Islet of Langerhans (tissue), 1 donor: Measurements from ENCODE around the gene MYCL.
A peak's percentile ranks its signal among the peaks of the same experiment; 100 is the strongest.
"Not testable (repeated sequence)": the region's sequence is repeated elsewhere in the genome, so short reads cannot be mapped to it uniquely, and the experiment has no call there.

Experiments used
- FAIRE-seq: peaks from one replicate; lab custom pipeline; 2011; peaks lifted over from hg19 to GRCh38; lab: Jason Lieb, UNC

MYCL gene

GRCh38 chr1:39890273-39890672 lies 11.4 kb downstream of the MYCL start:
- FAIRE-seq = no peak

- no peak for FAIRE-seq
Measured at GRCh38 chr1:39886757-39887231, 14.9 kb downstream of the MYCL start.

- FAIRE-seq = no peak
Measured at GRCh38 chr1:39885516-39885915, 16.2 kb downstream of the MYCL start.

- FAIRE-seq = no peak
Measured at GRCh38 chr1:39882152-39882551, 19.6 kb downstream of the MYCL start.

GRCh38 chr1:39877980-39878956 lies 23.4 kb downstream of the MYCL start:
- no peak for FAIRE-seq

GRCh38 chr1:39877231-39877778 lies 24.4 kb downstream of the MYCL start:
- FAIRE-seq = no peak

DNA sequence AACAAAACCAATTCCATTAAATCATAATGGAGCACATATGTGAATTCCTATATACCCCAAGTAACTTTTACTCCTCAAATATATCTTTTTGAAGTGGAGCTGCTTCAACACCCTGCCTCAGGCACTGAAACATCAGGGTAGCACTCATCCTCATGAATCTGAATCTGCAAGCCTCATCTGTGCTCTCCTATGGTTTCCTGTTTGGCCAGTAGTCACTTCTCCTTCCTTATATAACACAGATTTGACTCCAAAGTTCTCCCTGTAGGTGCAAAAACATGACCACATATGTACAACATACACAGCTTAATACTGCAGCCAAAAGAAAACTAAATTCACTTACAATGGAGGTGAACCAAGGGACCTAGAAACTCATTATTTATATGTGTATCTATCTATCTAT lies 25.6 kb downstream of the MYCL start:
- no peak for FAIRE-seq

- no peak for FAIRE-seq
Measured at GRCh38 chr1:39872698-39873097, 29.0 kb downstream of the MYCL start.

- FAIRE-seq = no peak
Measured at GRCh38 chr1:39871796-39872195, 29.9 kb downstream of the MYCL start.

- FAIRE-seq = not testable (repeated sequence)
Measured at GRCh38 chr1:39871043-39871442, 30.7 kb downstream of the MYCL start.

- not testable (repeated sequence) for FAIRE-seq
Measured at GRCh38 chr1:39869538-39870112, 32.1 kb downstream of the MYCL start.

DNA sequence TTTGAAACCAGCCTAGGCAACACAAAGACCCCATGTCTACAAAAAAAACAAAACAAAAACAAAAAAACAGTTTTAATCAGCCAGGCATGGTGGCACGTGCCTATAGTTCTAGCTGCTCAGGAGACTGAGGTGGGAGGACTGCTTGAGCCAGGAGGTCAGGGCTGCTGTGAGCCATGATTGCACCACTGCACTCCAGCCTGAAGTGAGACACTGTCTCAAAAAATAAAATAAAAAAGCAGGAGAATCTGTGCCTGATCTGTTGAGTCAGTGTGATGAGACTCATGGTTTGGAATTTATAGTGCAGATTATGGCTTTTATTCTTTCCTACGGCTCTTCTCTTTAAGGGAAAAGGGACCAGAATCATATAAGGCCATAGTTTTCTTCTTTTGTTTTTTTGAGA lies 35.0 kb downstream of the MYCL start:
- FAIRE-seq = no peak

GRCh38 chr1:39865762-39866161 lies 36.0 kb downstream of the MYCL start:
- FAIRE-seq = no peak

- FAIRE-seq = no peak
Measured at GRCh38 chr1:39863177-39863576, 38.5 kb downstream of the MYCL start.

GRCh38 chr1:39861003-39861402 lies 40.7 kb downstream of the MYCL start:
- no peak for FAIRE-seq

- FAIRE-seq = no peak
Measured at GRCh38 chr1:39859859-39860812, 41.6 kb downstream of the MYCL start.

DNA sequence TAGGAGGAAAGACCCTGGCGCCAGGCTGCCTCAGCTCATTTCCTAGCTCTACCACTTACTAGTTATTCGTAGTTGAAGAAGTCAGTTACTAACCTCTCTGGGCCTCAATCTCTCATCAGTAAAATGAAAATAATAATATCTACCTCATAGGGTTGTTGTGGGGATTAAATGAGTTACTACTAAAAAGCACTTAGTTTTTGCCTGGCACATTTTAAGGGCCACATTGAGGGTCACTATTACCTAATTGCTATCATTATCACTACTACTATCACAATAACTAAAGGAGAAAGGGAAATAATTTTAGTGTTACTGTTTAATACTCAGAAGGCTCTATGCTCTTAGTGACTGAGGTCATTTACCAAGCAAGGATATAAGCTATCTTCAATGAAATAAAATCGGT lies 43.4 kb downstream of the MYCL start:
- FAIRE-seq = no peak

DNA sequence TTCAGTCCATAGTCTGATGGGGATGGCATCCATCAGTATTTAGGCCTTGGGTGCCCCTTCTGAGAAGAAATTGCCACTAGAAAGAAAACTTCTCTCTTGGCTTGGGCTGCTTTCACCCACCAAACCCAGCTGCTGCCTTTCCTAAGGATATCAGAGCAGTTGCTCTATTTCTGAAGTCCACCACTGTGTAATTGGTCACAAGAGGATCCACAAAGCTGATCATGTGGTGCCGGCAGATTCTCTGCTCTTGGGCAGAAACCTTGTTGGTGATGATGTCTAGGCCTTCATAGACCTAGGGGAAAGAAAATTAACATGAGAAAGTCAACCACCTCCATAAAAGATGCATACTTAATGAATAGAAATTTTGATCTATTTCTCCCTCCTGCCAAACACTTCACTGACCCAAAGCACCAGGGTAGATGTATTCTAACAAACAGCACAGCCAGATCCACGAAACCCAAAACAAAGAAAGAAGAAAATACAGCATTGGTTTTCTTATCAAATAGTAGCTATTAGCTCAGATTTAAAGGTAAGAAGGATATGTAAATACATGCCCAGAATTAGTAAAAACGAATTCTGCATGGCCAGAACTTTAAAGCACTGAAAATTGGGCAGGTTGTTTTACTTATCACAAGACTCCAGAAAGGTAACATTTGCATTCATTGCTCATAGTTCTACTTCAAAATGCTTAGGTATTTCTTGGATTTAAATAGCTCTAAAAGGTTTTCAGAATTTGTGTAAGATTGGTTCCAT lies 44.4 kb downstream of the MYCL start:
- FAIRE-seq = no peak

- FAIRE-seq = no peak
Measured at GRCh38 chr1:39854738-39855137, 47.0 kb downstream of the MYCL start.

DNA sequence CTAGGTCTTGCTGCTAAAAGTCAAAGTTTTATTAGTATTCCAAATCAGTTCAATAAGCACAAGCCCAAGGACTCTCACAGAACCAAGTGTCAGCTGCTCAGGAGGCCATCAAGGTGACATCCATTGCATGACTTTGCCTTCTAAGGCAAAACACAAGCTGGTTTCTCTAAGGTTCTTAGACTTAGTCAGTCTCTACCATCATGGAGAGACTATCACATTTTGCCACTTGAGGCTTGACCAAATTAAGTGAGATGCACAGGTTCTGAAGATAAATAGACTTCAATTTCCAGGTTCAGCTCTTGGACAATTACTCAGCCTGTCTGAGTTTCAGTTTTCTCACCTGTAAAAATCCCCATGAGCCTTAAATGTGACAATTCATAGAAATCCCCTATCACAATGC lies 47.4 kb downstream of the MYCL start:
- no peak for FAIRE-seq

DNA sequence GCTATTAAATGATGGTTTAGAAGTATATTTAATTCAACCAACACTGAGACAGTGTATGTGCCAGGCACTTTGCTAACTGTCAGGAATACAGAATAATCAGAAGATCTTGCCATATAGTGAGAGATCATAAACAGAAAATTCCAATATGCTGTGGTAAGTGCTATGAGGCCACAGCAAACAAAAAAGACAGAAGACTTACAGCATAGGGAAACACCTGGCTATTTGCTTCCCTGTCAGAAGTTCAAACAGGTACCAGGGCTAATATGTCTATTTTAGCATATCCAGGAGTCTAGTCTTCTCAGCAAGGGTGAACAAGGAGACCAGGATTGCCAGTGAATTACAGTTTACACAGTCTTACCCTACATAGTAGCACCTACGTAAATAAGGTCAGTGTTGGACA lies 48.8 kb downstream of the MYCL start:
- FAIRE-seq = peak; percentile 24
